Hematopoietic multipotent progenitor cell treated with erythropoietin and hydrocortisone succinate and interleukin-3 and kit ligand, for 6 days (in vitro differentiated cells): ENCODE data around the gene CPLANE2.
"Not testable (repeated sequence)": the region's sequence is repeated elsewhere in the genome, so short reads cannot be mapped to it uniquely, and the experiment has no call there.

Experiments used
- DNase-seq: peaks from one replicate; pipeline ENCODE4 v3.0.0-alpha.2; 2015

Gene CPLANE2

GRCh38 chr1:16208270-16208987, 28.6 kb downstream of the CPLANE2 start:
- DNase-seq: peak; percentile 73

GRCh38 chr1:16207318-16208269, 29.4 kb downstream of the CPLANE2 start:
- DNase-seq: no peak

GRCh38 chr1:16206547-16207317, 30.3 kb downstream of the CPLANE2 start:
- peak; percentile 99 for DNase-seq

- no peak for DNase-seq
These were observed 31.0 kb downstream of the CPLANE2 start for GRCh38 chr1:16205891-16206546.

DNA sequence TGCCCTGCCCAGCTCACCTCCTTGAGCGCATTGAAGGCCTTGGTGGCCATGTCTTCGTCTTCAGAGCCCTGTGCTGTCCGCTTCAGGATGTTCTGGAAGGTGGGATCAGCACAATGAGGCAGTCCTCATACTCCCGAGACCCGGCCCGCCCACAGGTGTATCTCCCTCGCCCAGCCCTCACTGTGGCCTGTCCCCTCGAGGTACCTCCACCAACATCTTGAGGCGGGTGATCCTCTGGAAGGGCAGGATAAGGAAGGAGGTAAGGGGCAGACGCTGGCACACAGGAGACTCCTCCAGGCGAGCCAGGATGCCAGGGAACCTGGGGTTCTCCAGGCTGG, 31.7 kb downstream of the CPLANE2 start:
- no peak for DNase-seq

- DNase-seq: peak; percentile 72
These were observed 32.2 kb downstream of the CPLANE2 start for GRCh38 chr1:16204634-16205333.

- no peak for DNase-seq
These were observed 32.8 kb downstream of the CPLANE2 start for GRCh38 chr1:16204216-16204615.

- DNase-seq: no peak
These were observed 33.4 kb downstream of the CPLANE2 start for GRCh38 chr1:16203550-16203949.

DNA sequence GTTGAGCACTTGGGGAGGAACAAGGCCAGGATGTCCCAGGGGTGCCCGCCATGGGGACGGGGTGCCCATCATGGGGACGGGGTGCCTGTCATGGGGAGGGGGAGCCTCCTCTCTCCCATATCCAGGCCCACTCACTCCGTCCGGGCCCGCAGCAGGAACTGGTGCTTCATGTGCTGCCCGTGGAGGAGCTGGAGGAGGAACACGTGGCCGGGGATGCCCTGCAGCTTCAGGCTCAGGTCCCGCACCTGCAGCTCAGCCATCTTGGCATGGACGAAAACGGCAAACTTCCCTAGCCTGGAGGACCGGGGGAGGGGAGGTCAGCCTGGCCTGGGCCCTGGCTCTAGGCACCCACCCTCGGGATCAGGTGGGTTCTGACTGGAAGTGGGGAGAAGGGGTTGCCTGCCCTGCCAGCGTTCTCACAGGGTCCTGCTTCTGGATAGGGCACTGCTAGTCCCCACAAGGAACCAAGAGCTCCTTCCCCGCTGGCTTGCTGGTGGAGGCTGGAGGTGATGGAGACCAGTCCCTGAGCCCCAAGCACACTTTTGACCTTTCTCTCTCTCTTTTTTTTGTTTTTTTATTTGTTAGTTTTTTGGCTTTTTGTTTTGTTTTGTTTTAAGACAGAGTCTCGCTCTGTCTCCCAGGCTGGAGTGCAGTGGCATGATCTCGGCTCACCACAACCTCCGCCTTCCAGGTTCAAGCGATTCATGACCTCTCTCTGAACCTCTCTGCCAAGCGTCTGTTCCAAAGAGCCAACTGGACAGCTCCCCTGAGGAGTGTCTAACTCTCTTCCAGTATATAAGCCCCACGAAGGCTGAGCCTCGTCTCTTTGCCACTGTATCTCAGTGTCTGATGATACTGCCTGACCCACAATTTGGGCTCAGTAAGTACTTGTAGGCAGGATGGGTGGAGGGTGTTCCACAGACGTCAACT, 34.4 kb downstream of the CPLANE2 start:
- no peak for DNase-seq

- DNase-seq: no peak
These were observed 37.3 kb downstream of the CPLANE2 start for GRCh38 chr1:16199700-16200099.

- DNase-seq: no peak
These were observed 37.9 kb downstream of the CPLANE2 start for GRCh38 chr1:16199157-16199501.

- no peak for DNase-seq
These were observed 38.4 kb downstream of the CPLANE2 start for GRCh38 chr1:16198444-16199156.

DNA sequence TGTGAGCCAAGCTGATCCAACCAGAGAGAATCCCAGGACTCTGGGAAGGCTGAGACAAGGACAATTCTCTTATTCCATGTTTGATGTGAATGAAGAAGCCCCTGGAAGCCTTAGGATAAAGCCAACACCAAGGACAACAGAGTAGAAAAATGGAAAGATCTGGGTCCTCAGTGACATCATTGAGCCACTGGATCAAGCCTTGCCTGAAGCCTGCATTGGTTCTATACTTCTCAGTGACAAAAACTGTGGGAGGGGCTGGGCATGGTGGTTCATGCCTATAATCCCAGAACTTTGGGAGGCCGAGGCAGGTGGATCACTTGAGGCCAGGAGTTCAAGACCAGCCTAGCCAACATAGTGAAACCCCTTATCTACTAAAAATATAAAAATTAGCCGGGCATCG, 40.1 kb downstream of the CPLANE2 start:
- DNase-seq: no peak

GRCh38 chr1:16196139-16196538, 40.8 kb downstream of the CPLANE2 start:
- not testable (repeated sequence) for DNase-seq

- DNase-seq: no peak
These were observed 41.5 kb downstream of the CPLANE2 start for GRCh38 chr1:16195518-16195905.

DNA sequence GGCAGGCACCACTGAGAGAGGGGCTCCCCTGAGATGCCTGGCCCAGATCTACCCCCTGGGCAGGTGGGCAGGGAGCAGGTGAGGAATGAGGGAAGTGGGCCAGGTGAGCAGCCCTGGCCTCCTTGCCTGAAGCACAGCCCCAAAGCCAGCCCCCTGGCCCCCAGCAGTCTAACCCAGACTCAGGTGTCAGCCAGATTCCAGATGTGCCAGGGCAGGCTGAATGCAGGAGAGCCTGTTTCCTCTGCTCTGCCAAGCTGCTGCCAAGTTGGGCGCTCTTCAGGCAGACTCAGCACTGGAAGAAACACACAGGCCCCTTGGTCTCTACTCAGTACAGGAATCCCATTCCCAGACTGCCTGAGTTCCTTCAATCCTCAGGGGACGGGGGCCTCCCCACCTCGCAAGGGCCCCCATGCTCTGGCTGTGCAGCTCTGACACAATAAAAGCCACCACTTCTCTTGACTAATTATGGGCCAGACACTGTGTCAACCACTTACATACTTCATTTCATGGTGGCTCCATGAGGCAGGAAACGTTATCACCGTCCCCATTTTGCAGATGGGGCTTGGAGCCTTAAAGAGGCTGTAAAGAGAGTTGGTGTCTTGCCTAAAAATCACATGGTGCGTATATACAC, 45.0 kb downstream of the CPLANE2 start:
- no peak for DNase-seq

DNA sequence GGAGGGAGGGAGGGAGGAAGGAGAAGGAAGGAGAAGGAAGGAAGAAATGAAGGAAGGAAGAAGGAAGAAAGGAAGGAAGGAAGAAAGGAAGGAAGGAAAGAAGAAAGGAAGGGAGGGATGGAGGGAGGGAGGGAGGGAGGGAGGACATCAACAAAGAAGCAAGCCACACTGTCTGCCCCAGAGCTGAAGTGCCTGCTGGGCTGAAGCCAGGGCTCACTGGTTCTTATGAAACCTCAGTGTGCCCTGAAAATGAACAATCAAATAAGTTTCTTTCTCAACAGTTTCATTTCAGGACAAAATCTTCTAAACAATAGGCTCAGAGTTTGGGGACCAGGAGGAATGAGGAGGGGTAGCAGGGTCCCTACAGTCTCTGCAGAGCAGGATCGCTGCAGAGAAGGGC, 45.7 kb downstream of the CPLANE2 start:
- DNase-seq: no peak

DNA sequence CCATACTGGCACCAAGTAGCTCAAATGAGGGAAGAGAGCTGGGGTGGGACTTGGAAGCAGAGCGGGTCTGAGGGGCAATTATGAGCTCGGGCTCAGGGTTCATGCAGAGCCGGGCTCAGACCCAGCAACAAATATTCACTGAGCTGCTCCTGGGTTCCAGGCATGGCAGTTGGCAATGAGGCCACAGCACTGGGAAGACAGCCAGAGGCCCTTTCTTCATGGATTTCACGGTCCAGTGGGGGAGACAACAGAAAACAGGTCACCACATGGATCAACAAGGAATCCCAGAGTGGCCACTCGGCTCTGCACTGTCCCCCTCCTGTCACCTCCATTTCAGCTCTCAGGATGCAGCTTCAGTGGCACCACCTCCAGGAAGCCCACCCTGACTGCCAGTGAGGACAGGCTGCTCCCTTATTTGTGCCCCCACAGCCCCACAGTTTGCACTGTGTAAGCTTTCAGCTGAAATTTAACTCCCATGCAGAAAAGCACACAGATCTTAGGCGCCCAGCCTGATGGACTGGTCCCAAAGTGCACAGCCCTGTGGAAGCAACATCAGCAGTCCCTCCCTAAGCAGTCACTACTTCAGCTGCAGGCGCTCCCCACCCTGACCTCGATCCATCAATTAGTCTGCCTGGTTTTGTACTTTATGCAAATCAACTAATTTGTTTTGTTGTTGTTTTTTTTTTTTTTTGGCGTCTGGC, 46.9 kb downstream of the CPLANE2 start:
- DNase-seq: no peak

DNA sequence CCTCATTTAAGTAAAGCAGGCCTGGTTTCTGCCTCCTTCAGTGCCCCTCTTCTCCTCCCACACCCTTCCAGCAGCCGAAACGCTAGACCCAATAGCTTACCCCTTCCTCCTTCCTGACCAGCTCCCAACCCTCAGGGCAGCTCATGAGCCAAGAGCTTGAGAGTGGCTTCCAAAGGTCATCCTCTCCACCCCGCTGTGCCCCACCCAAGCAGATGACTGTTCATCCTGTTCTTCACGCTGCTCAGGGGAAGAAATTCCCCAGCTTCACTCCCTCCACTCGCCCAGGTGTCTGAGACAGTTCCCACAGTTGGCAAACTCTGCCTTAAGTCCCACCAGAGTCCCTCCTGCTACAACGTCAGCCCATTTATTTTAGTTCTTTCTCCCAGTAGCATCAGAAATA, 48.0 kb downstream of the CPLANE2 start:
- DNase-seq: no peak
